Muscle layer of colon (tissue), 2 donors: ENCODE results near the gene TMEM233.

Experiments
- H3K27ac ChIP-seq: one replicate; pipeline ENCODE4 v1.7.0; 2013; ENCODE audit warnings: low read depth, mild to moderate bottlenecking, low read length, moderate library complexity
- H3K27me3 ChIP-seq, 2 donors: one replicate each; pipeline ENCODE4 v1.7.0; 2013; ENCODE audit warnings: low read length in 2 of 2, mild to moderate bottlenecking in 2 of 2; ENCODE audit not compliant: insufficient read depth in 2 of 2, control insufficient read depth in 1 of 2
- H3K36me3 ChIP-seq: one replicate; pipeline ENCODE4 v1.7.0; 2013; ENCODE audit warnings: mild to moderate bottlenecking, low read length; ENCODE audit not compliant: insufficient read depth
- H3K4me1 ChIP-seq: one replicate; pipeline ENCODE4 v1.7.0; 2013; ENCODE audit warnings: mild to moderate bottlenecking, low read length; ENCODE audit not compliant: insufficient read depth
- H3K4me3 ChIP-seq, 2 donors: one replicate each; pipeline ENCODE4 v1.7.0; 2013; ENCODE audit warnings: low read length in 2 of 2, low read depth in 1 of 2, mild to moderate bottlenecking in 1 of 2, moderate library complexity in 1 of 2
- H3K9ac ChIP-seq: one replicate; pipeline ENCODE4 v1.7.0; 2013; ENCODE audit warnings: low read length
- H3K9me3 ChIP-seq: one replicate; pipeline ENCODE4 v1.7.0; 2013; ENCODE audit warnings: mild to moderate bottlenecking, low read length
- donor health status: abdominal sarcoma.
- donor health status: Adenocarcinoma of cecum.

TMEM233 gene

DNA sequence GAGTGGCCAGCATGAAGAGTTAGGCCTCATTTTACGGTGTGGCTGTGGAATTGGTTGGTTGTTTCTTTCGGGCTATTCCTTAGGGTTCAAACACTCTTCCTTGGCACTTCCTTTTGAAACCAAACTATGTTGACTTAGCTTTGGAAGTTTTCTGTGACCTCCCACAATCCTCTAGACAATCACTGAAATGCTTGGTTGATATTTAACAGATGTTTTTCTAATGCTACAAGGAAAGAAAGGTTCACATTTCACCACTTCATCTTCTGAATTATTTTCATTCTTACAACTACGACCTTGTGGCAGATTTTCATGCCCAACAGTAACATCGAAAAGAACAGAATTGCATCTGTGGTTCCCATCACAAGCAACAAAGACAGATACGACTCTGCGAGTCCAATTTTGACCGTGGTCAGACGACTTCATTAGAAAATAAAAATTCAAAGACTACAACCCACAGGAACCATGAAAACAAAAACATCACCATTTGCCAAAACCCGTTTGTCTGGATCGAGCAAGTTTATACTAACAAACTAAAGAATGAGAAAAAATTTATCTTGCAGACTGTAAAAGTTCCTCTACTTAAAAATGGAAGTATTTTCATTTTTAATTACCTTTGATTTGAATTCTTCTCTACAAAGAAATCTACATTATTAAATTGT is 91.3 kb downstream of the TMEM233 start:
- no peak overlapping the region for H3K9ac ChIP-seq

DNA sequence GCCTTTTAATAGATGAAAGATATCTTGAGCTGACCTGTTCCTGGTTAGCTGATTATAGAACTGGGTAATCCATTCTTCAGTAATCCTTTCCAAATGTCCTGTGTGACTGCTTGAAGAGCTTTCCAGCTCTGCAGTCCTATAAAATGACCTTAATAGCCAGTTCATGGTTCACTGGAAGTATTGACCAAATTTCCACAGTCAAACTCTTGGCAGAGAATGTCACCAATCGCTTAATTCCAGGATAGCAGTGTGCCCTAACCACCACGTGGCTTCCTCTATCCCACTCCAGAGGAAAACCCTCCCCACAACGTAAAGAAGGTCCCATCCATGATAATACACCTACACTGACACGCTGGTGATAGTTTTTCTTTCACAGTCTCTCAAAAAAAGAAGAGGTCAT is 91.8 kb downstream of the TMEM233 start:
- no peak overlapping the region for H3K9ac ChIP-seq
- no peak overlapping the region for H3K27ac ChIP-seq
- H3K4me1 ChIP-seq = no peaks in the 10 kb centered on the region

More for the DNA sequence above, 91.3 kb downstream of the TMEM233 start:
- no peak overlapping the region for H3K4me3 ChIP-seq
- H3K9me3 ChIP-seq = no peaks in the 10 kb centered on the region
- peaks cover 15% of the 10 kb centered on the region for H3K36me3 ChIP-seq
- no peak overlapping the region for H3K27ac ChIP-seq
- H3K4me1 ChIP-seq = no peaks in the 10 kb centered on the region
- H3K27me3 ChIP-seq = no peaks in the 10 kb centered on the region

GRCh38 chr12:119686355-119686754 is 92.8 kb downstream of the TMEM233 start:
- H3K27ac ChIP-seq = no peak overlapping the region

More for the DNA sequence above, 91.8 kb downstream of the TMEM233 start:
- H3K9me3 ChIP-seq = no peaks in the 10 kb centered on the region
- H3K27me3 ChIP-seq = no peaks in the 10 kb centered on the region
- no peak overlapping the region for H3K4me3 ChIP-seq
- peaks cover 12% of the 10 kb centered on the region for H3K36me3 ChIP-seq

DNA sequence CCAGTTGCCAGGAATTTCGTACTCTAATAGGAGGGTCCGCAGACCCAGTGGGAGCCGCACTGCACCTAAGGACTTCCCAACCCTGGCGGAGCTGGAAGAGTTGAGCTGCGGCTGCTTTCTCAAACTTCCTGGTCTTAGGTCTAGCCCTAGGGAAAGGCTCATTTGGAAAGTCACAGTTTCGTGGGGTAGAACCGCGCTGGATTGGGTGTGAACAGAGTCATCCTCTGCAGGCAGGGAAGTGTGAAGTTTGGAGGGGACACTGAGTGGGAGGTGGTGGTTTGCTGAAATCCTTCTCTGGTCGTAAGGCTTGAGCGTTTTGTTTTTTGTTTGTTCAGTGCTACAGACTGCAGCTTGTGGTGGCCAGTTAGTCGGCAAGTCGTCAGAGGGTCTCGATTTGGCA is 93.2 kb downstream of the TMEM233 start:
- Histone ChIP-seq H3K36me3 (no peaks in the 10 kb centered on the region), H3K27me3 (no peaks in the 10 kb centered on the region), H3K4me1 (no peaks in the 10 kb centered on the region), H3K27ac (no peak overlapping the region), H3K9me3 (no peaks in the 10 kb centered on the region), H3K9ac (no peak overlapping the region), H3K4me3 (no peak overlapping the region)

More at GRCh38 chr12:119686355-119686754, 92.8 kb downstream of the TMEM233 start:
- H3K4me3 ChIP-seq = no peak overlapping the region
- H3K27me3 ChIP-seq = no peaks in the 10 kb centered on the region
- no peaks in the 10 kb centered on the region for H3K4me1 ChIP-seq
- H3K36me3 ChIP-seq = peaks cover 3% of the 10 kb centered on the region
- H3K9ac ChIP-seq = no peak overlapping the region
- no peaks in the 10 kb centered on the region for H3K9me3 ChIP-seq

DNA sequence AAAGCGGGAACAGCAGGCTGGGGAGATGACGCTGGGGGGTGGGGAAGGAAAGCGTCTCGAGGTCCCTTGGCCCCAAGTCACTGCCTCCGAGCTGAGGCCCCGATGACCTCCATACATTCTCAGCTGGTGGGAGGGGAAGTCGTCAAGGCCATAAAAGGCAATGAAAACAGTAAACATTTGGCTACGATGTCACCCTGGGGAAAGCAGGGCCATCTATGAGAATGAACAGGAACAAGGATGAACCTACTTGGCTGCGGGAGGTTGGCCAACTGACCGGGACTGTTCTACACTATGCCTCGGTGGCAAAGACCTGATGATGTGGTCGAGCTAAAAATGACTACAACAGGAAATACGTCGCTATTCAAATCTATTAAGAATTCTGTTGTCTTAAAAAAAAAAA is 93.8 kb downstream of the TMEM233 start:
- peaks cover 3% of the 10 kb centered on the region for H3K4me1 ChIP-seq
- no peaks in the 10 kb centered on the region for H3K27me3 ChIP-seq
- H3K27ac ChIP-seq = no peak overlapping the region
- H3K36me3 ChIP-seq = no peaks in the 10 kb centered on the region
- H3K9ac ChIP-seq = no peak overlapping the region
- H3K4me3 ChIP-seq = no peak overlapping the region
- no peaks in the 10 kb centered on the region for H3K9me3 ChIP-seq

- no peaks in the 10 kb centered on the region for H3K9me3 ChIP-seq
- peaks cover 7% of the 10 kb centered on the region for H3K4me1 ChIP-seq
- H3K36me3 ChIP-seq = no peaks in the 10 kb centered on the region
- H3K27ac ChIP-seq = no peak overlapping the region
- no peak overlapping the region for H3K9ac ChIP-seq
- H3K27me3 ChIP-seq = no peaks in the 10 kb centered on the region
- no peak overlapping the region for H3K4me3 ChIP-seq
Observed at GRCh38 chr12:119687879-119688278, 94.3 kb downstream of the TMEM233 start.

DNA sequence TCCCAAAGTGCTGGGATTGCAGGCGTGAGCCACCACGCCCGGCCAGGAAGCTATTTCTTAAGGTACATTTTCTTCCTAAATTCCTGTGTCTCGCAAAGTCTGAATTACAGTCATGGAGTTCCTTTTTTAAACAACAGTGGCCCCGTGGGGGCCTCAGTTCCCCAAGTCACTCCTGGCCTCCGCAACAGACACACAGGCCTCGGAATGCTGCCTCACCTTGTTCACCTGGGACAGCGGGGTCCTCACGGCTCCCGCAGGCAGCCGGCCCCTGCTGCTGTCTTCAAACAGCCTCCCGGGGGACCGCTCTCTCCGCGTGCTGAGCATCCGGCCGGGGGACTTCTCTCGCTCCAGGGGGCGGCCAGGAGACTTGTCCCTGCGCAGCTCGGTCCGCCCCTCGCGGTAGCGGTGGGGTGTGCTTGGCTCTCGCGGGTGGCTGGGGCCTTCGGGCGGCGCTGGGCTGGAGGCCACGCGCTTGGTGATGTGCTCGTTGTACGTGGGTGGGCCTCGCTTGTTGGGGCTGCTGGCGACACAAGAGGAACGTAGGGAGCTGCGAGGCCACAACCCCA is 96.4 kb downstream of the TMEM233 start:
- no peaks in the 10 kb centered on the region for H3K27me3 ChIP-seq
- H3K36me3 ChIP-seq = no peaks in the 10 kb centered on the region
- no peak overlapping the region for H3K4me3 ChIP-seq
- no peaks in the 10 kb centered on the region for H3K9me3 ChIP-seq
- H3K27ac ChIP-seq = no peak overlapping the region
- H3K4me1 ChIP-seq = peaks cover 10% of the 10 kb centered on the region
- H3K9ac ChIP-seq = no peak overlapping the region

- H3K4me1 ChIP-seq = peaks cover 10% of the 10 kb centered on the region
- H3K4me3 ChIP-seq = no peak overlapping the region
- H3K36me3 ChIP-seq = no peaks in the 10 kb centered on the region
- no peak overlapping the region for H3K9ac ChIP-seq
- no peak overlapping the region for H3K27ac ChIP-seq
- H3K27me3 ChIP-seq = no peaks in the 10 kb centered on the region
- H3K9me3 ChIP-seq = no peaks in the 10 kb centered on the region
Observed at GRCh38 chr12:119691202-119691810, 97.7 kb downstream of the TMEM233 start.

GRCh38 chr12:119692410-119692809 is 98.8 kb downstream of the TMEM233 start:
- no peak overlapping the region for H3K27ac ChIP-seq
- H3K4me1 ChIP-seq = peaks cover 10% of the 10 kb centered on the region
- no peak overlapping the region for H3K4me3 ChIP-seq
- H3K9me3 ChIP-seq = no peaks in the 10 kb centered on the region
- no peak overlapping the region for H3K9ac ChIP-seq
- H3K36me3 ChIP-seq = no peaks in the 10 kb centered on the region
- H3K27me3 ChIP-seq = no peaks in the 10 kb centered on the region
